Stimulated activated CD4-positive, alpha-beta T cell treated with anti-CD3 and anti-CD28 coated beads, Interleukin-15, amount 100 ng/mL, for 48 hours (primary cell): ENCODE data around the gene ATG16L2.
A peak's percentile ranks its signal among the peaks of the same experiment; 100 is the strongest.
"Not testable (repeated sequence)": the region's sequence is repeated elsewhere in the genome, so short reads cannot be mapped to it uniquely, and the experiment has no call there.

Experiments
- DNase-seq, 2 donors: peaks; one replicate each; pipeline ENCODE4 v3.0.0-alpha.2; 2020; ENCODE audit warnings: low read depth in 2 of 2

The ATG16L2 gene

DNA sequence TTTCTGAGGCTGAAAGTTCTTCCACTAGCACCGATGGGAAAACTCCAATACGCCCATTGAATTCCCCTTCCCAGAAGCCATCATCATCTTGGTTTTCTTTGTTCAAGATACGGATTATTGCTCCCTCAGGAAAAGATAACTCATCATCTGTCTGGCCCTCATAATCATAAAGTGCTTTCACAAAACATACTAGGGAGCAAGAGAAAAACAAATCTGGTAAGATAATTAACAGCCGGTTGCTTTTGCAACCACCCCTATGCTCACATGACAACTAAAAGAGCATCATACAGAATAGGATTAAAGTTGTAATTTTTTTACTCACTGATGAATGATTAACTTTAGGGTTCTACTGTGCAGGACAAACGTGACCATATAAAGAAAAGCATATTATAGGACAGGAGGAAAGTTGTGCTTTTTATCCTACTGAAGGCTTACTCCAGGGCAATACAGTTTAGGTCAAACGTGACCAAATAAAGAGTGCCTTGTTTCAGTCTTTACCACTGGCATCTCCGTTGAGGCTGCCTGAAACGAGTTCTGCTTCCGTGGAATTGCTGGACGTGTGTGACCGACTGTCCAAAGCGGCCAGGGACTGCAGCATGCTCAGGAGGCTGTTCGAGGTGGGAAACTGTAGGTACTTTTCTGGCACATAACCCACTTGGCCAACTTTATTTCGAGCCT, 28.6 kb downstream of the ATG16L2 start:
- DNase-seq = no peak

DNA sequence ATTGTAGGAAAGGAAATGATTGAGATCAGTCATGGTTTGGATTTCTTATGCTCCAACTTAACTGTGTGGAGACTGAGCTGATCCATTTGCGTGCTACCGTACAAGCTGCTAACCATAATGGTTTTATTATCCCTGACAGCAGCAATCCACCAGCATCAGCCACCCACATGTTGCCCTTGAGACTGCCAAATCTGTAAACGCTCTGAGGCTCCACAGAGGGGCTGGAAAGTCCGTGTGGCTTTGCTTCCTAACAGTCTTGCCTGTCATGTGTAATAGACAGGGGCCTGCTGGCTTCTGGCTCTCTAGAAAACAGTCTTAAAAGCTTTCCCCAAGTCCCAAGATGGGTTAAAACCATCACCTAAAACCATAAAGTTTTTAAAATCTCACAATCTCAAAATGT, 30.1 kb downstream of the ATG16L2 start:
- DNase-seq = no peak

- peak in 1 of 2 donors; percentile 33 for DNase-seq
Measured at GRCh38 chr11:72848846-72849466, 34.7 kb downstream of the ATG16L2 start.

DNA sequence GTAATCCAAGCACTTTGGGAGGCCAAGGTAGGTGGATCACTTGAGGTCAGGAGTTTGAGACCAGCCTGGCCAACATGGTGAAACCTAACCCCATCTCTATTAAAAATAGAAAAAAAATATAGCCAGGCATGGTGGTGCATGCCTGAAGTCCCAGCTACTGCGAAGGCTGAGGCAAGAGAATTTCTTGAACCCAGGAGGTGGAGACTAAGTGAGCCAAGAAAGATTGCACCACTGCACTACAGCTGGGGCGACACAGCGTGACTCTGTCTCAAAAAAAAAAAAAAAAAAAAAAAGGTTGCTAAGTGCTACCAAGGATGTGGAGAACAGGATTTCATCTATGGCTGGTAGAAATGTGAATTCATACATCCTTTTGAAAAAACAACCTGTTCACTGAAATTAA, 36.6 kb downstream of the ATG16L2 start:
- DNase-seq = no peak

- DNase-seq = no peak
Measured at GRCh38 chr11:72851726-72852125, 37.5 kb downstream of the ATG16L2 start.

- no peak for DNase-seq
Measured at GRCh38 chr11:72856065-72856464, 41.9 kb downstream of the ATG16L2 start.

- DNase-seq = no peak
Measured at GRCh38 chr11:72856551-72857345, 42.5 kb downstream of the ATG16L2 start.

- not testable (repeated sequence) for DNase-seq
Measured at GRCh38 chr11:72858267-72858666, 44.1 kb downstream of the ATG16L2 start.

DNA sequence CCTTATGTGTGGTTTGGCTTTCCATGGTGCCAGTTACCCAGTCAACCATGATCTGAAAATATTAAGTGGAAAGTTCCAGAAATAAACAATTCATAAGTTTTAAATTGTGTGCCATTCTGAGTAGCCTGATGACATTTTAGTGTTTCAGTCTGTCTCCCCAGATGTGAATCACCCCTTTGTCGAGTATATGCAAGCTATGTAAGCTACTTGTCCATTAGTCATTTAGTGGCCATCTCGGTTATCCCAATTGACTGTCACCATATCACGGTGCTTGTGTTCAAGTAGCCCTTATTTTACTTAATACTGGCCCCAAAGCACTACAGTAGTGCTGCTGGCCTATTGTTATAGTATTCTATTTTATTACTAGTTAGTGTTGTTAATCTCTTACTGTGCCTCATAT, 44.9 kb downstream of the ATG16L2 start:
- no peak for DNase-seq

GRCh38 chr11:72860010-72860409, 45.8 kb downstream of the ATG16L2 start:
- DNase-seq = no peak

- no peak for DNase-seq
Measured at GRCh38 chr11:72860592-72860991, 46.4 kb downstream of the ATG16L2 start.

DNA sequence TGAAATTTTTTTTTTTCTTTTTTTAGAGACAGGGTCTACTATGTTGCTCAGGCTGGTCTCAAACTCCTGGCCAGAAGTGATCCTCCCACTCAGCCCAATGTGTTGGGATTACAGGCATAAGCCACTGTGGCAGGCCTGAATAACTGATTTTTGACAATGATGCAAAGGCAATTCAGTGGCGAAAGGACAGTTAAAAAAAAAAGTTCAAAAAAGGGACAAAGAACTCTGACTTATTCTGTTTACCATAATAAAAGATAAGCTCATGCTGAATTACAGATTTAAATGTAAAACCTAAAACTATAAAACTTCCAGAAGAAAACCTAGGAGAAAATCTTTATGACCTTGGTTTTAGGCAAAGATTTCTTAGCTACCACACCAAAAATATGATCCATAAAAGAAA, 48.9 kb downstream of the ATG16L2 start:
- DNase-seq = no peak

- DNase-seq = no peak
Measured at GRCh38 chr11:72863916-72864315, 49.7 kb downstream of the ATG16L2 start.

DNA sequence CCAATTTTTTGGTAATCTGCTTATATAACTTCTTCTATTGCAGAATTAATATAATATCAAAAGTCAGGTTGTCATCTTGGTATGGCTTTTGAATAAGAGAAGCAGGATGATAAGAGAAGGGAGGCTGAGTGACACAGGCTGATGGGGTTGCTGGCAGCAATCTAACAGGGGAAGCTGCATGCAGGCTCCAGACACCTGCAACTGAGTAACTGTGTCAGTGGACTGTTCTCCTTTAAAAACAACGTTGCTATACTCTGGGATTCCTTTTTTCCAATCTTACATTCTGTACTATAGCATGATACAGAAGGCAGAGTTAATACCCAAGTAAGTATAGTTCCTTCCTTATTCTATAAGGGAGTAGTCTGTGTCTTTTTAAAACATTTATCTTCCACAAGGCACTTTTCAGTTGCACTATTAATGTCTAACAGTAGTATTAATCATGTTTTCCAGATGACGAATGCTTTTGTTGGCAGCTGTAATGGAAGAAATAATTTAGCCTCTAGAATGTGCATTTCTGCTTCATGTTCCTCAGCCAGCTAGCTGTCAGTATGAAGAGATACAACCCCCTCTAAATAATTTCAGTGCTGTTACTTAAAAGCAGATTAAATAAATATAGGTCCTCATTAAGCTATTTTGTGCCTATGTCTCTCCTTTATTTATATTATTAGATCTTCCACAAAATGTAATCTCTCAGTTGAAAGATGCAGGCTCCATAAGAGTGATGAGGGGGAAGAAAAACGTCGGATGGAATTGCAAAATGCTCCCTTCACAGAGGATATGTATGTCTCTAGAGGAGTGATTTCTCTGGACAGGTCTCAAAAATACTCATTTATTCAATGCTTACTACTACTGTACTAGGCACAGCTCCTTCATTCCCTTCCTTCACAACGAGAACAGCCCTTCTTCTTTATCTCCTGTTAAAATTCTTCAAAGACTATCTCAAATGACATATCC, 50.8 kb downstream of the ATG16L2 start:
- DNase-seq = no peak

DNA sequence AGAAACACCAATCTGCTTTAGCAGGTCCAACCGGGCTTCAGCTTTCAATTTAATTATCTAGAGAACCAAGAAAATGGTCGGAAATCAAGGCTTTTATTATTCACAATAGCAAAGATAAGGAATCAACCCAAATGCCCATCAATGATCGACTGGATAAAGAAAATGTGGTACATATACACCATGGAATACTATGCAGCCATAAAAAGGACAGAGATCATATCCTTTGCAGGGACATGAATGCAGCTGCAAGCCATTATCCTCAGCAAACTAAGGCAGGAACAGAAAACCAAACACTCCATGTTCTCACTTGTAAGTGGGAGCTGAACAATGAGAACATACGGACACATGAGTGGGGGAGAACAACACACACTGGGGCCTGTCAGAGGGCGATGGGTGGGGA, 53.8 kb downstream of the ATG16L2 start:
- no peak for DNase-seq

DNA sequence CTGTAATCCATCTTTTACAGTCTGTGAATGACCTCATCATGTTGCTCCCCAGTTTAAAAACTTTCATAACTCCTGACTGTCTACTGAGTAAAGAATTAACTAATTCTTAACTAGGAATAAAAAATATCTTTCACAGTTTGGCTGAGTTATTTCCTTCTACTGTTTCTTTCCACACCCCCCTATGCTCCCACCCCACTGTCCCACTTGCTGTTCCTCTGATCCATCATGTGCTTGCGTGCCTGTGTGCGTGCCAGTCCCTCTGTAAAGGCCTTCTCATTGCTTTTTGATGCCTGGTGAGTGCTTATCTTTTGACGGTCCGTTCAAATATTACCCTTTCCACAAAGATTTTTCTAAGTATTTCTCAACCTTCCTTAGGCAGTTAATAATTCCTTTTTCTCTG, 55.6 kb downstream of the ATG16L2 start:
- no peak for DNase-seq

GRCh38 chr11:72871119-72871518, 56.9 kb downstream of the ATG16L2 start:
- DNase-seq = no peak

GRCh38 chr11:72872012-72872411, 57.8 kb downstream of the ATG16L2 start:
- no peak for DNase-seq

GRCh38 chr11:72875736-72876135, 61.5 kb downstream of the ATG16L2 start:
- no peak for DNase-seq

- no peak for DNase-seq
Measured at GRCh38 chr11:72876147-72876546, 61.9 kb downstream of the ATG16L2 start.
